A673 (cell line): ENCODE data around the gene SNX10. TPM values are rescaled to one million over a fixed set of nuclear protein-coding genes. Genes with fewer than 3 reads are reported as not detected.

Experiments used
- BruUV-seq: library from RNA; stranded (reverse); fragments of 400-500 nt; replicated peaks from 2 replicates; lab custom pipeline; 2021; lab: Mats Ljungman, UMichigan
- CTCF ChIA-PET: fragments of 300-600 bp; sonication (Branson Sonifier 250); formaldehyde crosslinking; loops from one replicate; lab custom pipeline; 2022; ENCODE audit warnings: antibody characterized with exemption; lab: Charles Lee
- POLR2A ChIA-PET: fragments of 300-600 bp; sonication (Branson Sonifier 250); formaldehyde crosslinking; loops from one replicate; lab custom pipeline; 2022; ENCODE audit warnings: antibody characterized with exemption; ENCODE audit not compliant: low non-redundant PET; lab: Charles Lee
- DNase-seq: peaks from one replicate; pipeline ENCODE4 v3.0.0-alpha.2; 2015; ENCODE audit warnings: low spot score
- H3K27ac ChIP-seq: fragments of 200-600 bp; sonication (generic); 2 replicates; pipeline ENCODE4 v1.5.1; 2016; ENCODE audit warnings: mixed run types, low read depth, mild to moderate bottlenecking, mixed read lengths, antibody characterized with exemption, low read length; ENCODE audit not compliant: poor library complexity, severe bottlenecking
- H3K27me3 ChIP-seq: fragments of 200-600 bp; sonication (generic); replicated peaks from 2 replicates; pipeline ENCODE4 v1.6.1; 2017; ENCODE audit warnings: mixed run types, low read depth, mild to moderate bottlenecking, mixed read lengths, antibody characterized with exemption, low read length; ENCODE audit not compliant: insufficient read depth, poor library complexity
- H3K36me3 ChIP-seq: fragments of 200-600 bp; sonication (generic); 2 replicates; pipeline ENCODE4 v1.6.1; 2016; ENCODE audit warnings: mixed run types, mild to moderate bottlenecking, mixed read lengths, antibody characterized with exemption, low read length; ENCODE audit not compliant: insufficient read depth, poor library complexity, severe bottlenecking
- H3K4me1 ChIP-seq: fragments of 200-600 bp; sonication (generic); 2 replicates; pipeline ENCODE4 v1.6.1; 2017; ENCODE audit warnings: mixed run types, mild to moderate bottlenecking, mixed read lengths, antibody characterized with exemption, low read length; ENCODE audit not compliant: insufficient read depth, poor library complexity, severe bottlenecking
- H3K4me3 ChIP-seq: fragments of 200-600 bp; sonication (generic); 2 replicates; pipeline ENCODE4 v1.5.1; 2016; ENCODE audit warnings: low read depth, mixed run types, mild to moderate bottlenecking, mixed read lengths, low read length; ENCODE audit not compliant: poor library complexity, severe bottlenecking
- H3K9me3 ChIP-seq: fragments of 200-600 bp; sonication (generic); 2 replicates; pipeline ENCODE4 v1.6.1; 2016; ENCODE audit warnings: mixed run types, low read depth, mild to moderate bottlenecking, mixed read lengths, antibody characterized with exemption, low read length; ENCODE audit not compliant: poor library complexity, severe bottlenecking
- EZH2 ChIP-seq: fragments of 200-600 bp; sonication (generic); IDR thresholded peaks from 2 replicates; pipeline ENCODE4 v1.6.1; 2017; ENCODE audit warnings: borderline replicate concordance, low read depth, mild to moderate bottlenecking, mixed read lengths, antibody characterized with exemption, low read length; ENCODE audit not compliant: poor library complexity, severe bottlenecking
- intact Hi-C: fragments of 100-400 bp; cut with micrococcal nuclease; formaldehyde crosslinking; loops from one replicate; pipeline ENCODE4 v1.10.0; 2022; ENCODE audit not compliant: unreplicated experiment
- total RNA-seq: library from RNA; stranded (reverse); gene quantifications from 2 replicates; pipeline ENCODE4 v1.2.3, GENCODE V29; 2021
- TF ChIP-seq, protein P1 (sequence below): fragments of 300-800, 200-600 bp; sonication (generic); conservative IDR thresholded peaks from 2 replicates; pipeline ENCODE4 v1.5.1; 2017; ENCODE audit warnings: low read depth, mild to moderate bottlenecking, antibody characterized with exemption, low read length, moderate library complexity, mixed read lengths

Gene SNX10
- total RNA-seq, 1 experiment from 2014 or later: 1.1 TPM

GRCh38 chr7:26295586-26295985 lies 3.9 kb downstream of the SNX10 start:
- Histone ChIP-seq H3K36me3 (no peaks in the 10 kb centered on the region), H3K4me3 (no peak overlapping the region), H3K27me3 (peaks cover 3% of the 10 kb centered on the region), H3K4me1 (no peaks in the 10 kb centered on the region), H3K27ac (no peak overlapping the region), H3K9me3 (no peaks in the 10 kb centered on the region)
- CTCF ChIA-PET: no interaction called here
- TF ChIP-seq, protein P1, sequence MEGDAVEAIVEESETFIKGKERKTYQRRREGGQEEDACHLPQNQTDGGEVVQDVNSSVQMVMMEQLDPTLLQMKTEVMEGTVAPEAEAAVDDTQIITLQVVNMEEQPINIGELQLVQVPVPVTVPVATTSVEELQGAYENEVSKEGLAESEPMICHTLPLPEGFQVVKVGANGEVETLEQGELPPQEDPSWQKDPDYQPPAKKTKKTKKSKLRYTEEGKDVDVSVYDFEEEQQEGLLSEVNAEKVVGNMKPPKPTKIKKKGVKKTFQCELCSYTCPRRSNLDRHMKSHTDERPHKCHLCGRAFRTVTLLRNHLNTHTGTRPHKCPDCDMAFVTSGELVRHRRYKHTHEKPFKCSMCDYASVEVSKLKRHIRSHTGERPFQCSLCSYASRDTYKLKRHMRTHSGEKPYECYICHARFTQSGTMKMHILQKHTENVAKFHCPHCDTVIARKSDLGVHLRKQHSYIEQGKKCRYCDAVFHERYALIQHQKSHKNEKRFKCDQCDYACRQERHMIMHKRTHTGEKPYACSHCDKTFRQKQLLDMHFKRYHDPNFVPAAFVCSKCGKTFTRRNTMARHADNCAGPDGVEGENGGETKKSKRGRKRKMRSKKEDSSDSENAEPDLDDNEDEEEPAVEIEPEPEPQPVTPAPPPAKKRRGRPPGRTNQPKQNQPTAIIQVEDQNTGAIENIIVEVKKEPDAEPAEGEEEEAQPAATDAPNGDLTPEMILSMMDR: no peak
- no peak for TF ChIP-seq EZH2
- intact Hi-C loops: no loop called here
- no peak for DNase-seq
- BruUV-seq: no TSS peak
- POLR2A ChIA-PET: no interaction called here

DNA sequence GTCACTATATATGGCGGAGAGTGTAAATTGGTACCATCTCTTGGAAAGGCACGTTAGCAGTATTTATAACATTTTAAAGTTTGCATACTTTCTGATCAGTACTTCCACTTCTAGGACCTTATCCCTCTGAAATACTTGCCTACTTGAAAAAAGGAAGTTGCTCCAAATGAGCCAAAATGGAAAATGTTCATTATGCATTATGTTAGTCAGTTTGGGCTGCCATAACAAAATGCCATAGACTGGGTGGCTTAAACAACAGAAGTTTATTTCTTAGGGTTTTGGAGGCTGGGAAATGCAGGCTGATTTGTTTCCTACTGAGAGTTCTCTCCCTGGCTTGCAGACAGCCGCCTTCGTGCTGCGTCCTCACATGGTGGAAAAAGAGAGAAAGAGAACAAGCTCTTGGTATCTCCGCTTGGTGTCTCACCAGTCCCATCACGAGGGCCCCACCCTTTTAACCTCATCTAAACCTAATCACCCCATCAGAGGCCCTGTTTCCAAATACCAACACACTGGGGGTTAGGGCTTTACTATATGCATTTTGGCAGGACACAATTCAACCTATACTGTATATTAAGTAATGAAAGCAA lies 6.9 kb downstream of the SNX10 start:
- no peak for DNase-seq
- Histone ChIP-seq H3K27me3 (no peaks in the 10 kb centered on the region), H3K4me1 (no peaks in the 10 kb centered on the region), H3K9me3 (no peaks in the 10 kb centered on the region), H3K27ac (no peak overlapping the region), H3K36me3 (no peaks in the 10 kb centered on the region), H3K4me3 (no peak overlapping the region)
- POLR2A ChIA-PET: no interaction called here
- CTCF ChIA-PET: no interaction called here
- intact Hi-C loops: no loop called here
- BruUV-seq: no TSS peak
- no peak for TF ChIP-seq EZH2
- TF ChIP-seq, protein P1: no peak

GRCh38 chr7:26305090-26305868 lies 13.6 kb downstream of the SNX10 start:
- no peaks in the 10 kb centered on the region for H3K4me1 ChIP-seq
- no TSS peak for BruUV-seq

More at GRCh38 chr7:26305090-26305868, 13.6 kb downstream of the SNX10 start:
- H3K27me3 ChIP-seq: no peaks in the 10 kb centered on the region
- intact Hi-C loops: no loop called here
- H3K9me3 ChIP-seq: no peaks in the 10 kb centered on the region
- H3K4me3 ChIP-seq: no peak overlapping the region
- ChIA-PET CTCF (no interaction called here), POLR2A (no interaction called here)
- H3K36me3 ChIP-seq: no peaks in the 10 kb centered on the region
- no peak for DNase-seq
- no peak overlapping the region for H3K27ac ChIP-seq
- no peak for TF ChIP-seq EZH2
- TF ChIP-seq, protein P1: no peak
